Measurements from ENCODE around the gene TTLL11.

GRCh38 chr9:121800376-121800775, 292.7 kb downstream of the TTLL11 start:
- no peak for TF ChIP-seq CTCF (IDR thresholded peaks at IDR 0.05; ENCODE audit: insufficient read depth, low read depth, low read length)
- no peak for TF ChIP-seq EZH2 (IDR thresholded peaks at IDR 0.05; ENCODE audit: insufficient read depth, low read length)
